Mucosa of descending colon (tissue), 3 donors: ENCODE measurements around the gene SETD2. TPM values are rescaled to one million over a fixed set of nuclear protein-coding genes. Genes with fewer than 3 reads are reported as not detected.
"Not testable (repeated sequence)": the region's sequence is repeated elsewhere in the genome, so short reads cannot be mapped to it uniquely, and the experiment has no call there.

ENCODE experiments used
- ATAC-seq: fragments of 200-7000 bp; cut with Tn5 transposase; one replicate; pipeline ENCODE4 v1.9.1; 2020; ENCODE audit warnings: mild to moderate bottlenecking, moderate library complexity
- DNase-seq, 3 donors: peaks; one replicate each; pipeline ENCODE4 v3.0.0-alpha.2; 2020
- H3K36me3 ChIP-seq: fragments of 200-600 bp; one replicate; pipeline ENCODE4 v1.8.0; 2021; ENCODE audit warnings: low read depth, mild to moderate bottlenecking
- H3K4me1 ChIP-seq: fragments of 200-600 bp; one replicate; pipeline ENCODE4 v1.8.0; 2021; ENCODE audit warnings: low read depth, mild to moderate bottlenecking
- H3K4me3 ChIP-seq: fragments of 200-600 bp; one replicate; pipeline ENCODE4 v1.8.0; 2021; ENCODE audit warnings: mild to moderate bottlenecking
- H3K9me3 ChIP-seq: fragments of 200-600 bp; one replicate; pipeline ENCODE4 v1.8.0; 2021; ENCODE audit warnings: mild to moderate bottlenecking
- intact Hi-C, 2 donors: fragments of 100-400 bp; cut with DNase I in 1 of 2; cut with micrococcal nuclease in 1 of 2; formaldehyde crosslinking; loops; one replicate each; pipeline versions ENCODE4 v1.11.0 to v1.11.1; 2022; cut with DNase I, micrococcal nuclease
- long read RNA-seq, 2 donors: library from polyadenylated mRNA; unstranded; transcript quantifications; one replicate each; pipeline ENCODE4 v2.0.0, GENCODE V29; 2019 to 2021
- total RNA-seq, 3 donors: library from RNA; stranded (reverse); fragmentation: NEBNext Ultra II Directional in 2 of 3; extraction: Animal tissue kit (Norgen Biotek cat#: 25700) in 2 of 3; gene quantifications; one replicate each; pipeline versions ENCODE4 v1.2.1 to v1.2.4, GENCODE V29; 2021 to 2023
- TF ChIP-seq, protein P1 (sequence below): fragments of 200-600 bp; IDR thresholded peaks from one replicate; pipeline ENCODE4 v1.8.0; 2022; ENCODE audit warnings: antibody characterized with exemption, mild to moderate bottlenecking
- donor health status: DM: no; HTN: no; CAD: no; lungs with moderate emphysema.
- donor health status: DM: no; HTN: no; CAD: no.
- donor health status: DM: no; HTN: yes; CAD: no.

Gene SETD2, protein sequence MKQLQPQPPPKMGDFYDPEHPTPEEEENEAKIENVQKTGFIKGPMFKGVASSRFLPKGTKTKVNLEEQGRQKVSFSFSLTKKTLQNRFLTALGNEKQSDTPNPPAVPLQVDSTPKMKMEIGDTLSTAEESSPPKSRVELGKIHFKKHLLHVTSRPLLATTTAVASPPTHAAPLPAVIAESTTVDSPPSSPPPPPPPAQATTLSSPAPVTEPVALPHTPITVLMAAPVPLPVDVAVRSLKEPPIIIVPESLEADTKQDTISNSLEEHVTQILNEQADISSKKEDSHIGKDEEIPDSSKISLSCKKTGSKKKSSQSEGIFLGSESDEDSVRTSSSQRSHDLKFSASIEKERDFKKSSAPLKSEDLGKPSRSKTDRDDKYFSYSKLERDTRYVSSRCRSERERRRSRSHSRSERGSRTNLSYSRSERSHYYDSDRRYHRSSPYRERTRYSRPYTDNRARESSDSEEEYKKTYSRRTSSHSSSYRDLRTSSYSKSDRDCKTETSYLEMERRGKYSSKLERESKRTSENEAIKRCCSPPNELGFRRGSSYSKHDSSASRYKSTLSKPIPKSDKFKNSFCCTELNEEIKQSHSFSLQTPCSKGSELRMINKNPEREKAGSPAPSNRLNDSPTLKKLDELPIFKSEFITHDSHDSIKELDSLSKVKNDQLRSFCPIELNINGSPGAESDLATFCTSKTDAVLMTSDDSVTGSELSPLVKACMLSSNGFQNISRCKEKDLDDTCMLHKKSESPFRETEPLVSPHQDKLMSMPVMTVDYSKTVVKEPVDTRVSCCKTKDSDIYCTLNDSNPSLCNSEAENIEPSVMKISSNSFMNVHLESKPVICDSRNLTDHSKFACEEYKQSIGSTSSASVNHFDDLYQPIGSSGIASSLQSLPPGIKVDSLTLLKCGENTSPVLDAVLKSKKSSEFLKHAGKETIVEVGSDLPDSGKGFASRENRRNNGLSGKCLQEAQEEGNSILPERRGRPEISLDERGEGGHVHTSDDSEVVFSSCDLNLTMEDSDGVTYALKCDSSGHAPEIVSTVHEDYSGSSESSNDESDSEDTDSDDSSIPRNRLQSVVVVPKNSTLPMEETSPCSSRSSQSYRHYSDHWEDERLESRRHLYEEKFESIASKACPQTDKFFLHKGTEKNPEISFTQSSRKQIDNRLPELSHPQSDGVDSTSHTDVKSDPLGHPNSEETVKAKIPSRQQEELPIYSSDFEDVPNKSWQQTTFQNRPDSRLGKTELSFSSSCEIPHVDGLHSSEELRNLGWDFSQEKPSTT (N-terminal part only)
- total RNA-seq: 10 to 100 TPM; 41.5 to 71.1 (median 50.4) TPM
- long read RNA-seq, donor 1, partial matches to known transcripts: 8 of 11 reads
- long read RNA-seq, donor 1, other reads (novel, unspliced or antisense): 3 of 11 reads
- long read RNA-seq, donor 2, partial matches to known transcripts: 2 of 4 reads
- long read RNA-seq, donor 2, other reads (novel, unspliced or antisense): 2 of 4 reads

DNA sequence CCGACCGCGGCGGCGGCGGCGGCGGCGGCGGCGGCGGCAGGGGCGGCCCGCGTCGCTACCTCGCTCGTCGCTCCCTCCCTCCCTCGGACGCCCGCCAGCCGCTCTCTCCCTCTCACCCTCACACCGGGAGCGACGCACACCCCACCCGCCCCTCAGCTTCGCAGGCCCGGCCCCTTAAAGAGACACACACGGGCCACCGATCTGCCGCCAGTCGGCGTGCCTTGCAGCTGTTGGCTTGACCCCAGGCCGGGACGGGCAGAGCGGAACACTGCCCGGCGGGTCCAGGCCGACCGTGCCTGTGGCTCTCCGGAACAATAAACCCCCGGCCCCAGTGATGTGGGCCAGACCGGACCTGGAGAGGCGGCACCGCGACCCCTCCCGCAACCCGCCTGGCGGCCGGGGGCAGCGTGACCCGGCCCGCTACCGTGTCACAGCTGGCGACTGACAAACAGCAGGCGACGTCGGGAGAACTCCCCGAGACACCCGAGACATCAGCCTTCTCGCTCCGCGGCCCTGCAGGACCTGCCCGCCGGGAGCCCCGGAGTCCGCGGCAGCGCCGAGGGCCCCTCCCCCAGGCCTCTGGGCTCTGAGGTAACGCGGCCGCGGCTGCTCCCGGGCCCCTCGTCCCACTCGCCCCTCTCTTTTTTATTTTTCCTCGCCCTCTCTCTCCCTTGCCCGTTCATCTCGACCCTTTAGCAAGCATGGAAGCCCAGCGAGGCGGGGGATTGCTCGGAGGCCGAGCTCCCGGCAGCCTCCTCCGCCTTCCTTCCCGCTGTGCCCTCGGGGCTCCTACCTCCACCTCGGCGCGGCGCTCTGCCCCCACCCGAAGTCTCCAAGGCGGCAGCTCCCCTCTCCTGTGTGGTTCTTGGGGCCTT, at the start of gene SETD2:
TSS of gene SETD2 (minus strand) at position 107 of the 875 bp plus-strand sequence. CDS start 189 bp downstream, outside the sequence.
- intact Hi-C loops: no loop called here
- Histone ChIP-seq H3K36me3 (no peaks in the 10 kb centered on the region), H3K4me1 (peaks cover 31% of the 10 kb centered on the region), H3K9me3 (no peaks in the 10 kb centered on the region), H3K4me3 (peak within 1 kb of the TSS; percentile 87)
- ATAC-seq (peak; percentile 94), DNase-seq (peak; percentile 93 to 96 (median 95))
- TF ChIP-seq, protein P1, sequence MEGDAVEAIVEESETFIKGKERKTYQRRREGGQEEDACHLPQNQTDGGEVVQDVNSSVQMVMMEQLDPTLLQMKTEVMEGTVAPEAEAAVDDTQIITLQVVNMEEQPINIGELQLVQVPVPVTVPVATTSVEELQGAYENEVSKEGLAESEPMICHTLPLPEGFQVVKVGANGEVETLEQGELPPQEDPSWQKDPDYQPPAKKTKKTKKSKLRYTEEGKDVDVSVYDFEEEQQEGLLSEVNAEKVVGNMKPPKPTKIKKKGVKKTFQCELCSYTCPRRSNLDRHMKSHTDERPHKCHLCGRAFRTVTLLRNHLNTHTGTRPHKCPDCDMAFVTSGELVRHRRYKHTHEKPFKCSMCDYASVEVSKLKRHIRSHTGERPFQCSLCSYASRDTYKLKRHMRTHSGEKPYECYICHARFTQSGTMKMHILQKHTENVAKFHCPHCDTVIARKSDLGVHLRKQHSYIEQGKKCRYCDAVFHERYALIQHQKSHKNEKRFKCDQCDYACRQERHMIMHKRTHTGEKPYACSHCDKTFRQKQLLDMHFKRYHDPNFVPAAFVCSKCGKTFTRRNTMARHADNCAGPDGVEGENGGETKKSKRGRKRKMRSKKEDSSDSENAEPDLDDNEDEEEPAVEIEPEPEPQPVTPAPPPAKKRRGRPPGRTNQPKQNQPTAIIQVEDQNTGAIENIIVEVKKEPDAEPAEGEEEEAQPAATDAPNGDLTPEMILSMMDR: no peak

DNA sequence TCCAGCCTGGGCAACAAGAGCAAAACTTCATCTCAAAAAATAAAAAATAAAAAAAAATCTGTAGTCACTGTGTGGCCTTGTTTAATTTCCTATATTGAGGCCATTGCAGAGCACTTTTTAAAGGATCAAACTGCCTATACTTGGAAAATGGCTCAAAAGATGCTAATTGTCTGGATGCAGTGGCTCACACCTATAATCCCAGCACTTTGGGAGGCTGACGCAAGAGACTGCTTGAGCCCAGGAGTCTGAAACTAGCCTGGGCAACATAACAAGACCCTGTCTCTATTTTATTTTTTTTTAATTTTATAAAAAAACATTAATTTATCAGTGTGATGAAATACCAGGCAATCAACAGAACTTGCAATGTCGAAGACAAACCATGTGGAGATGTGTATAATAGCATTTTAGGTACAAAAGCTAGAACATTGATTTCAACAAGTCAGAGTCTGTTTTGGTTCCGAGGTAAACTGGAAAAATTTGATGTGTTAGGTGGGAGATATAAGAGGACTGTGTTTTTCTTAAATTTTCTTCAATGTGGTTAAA, 47.0 kb upstream of the SETD2 start:
- Histone ChIP-seq H3K9me3 (no peaks in the 10 kb centered on the region), H3K4me1 (no peaks in the 10 kb centered on the region), H3K4me3 (no peak overlapping the region), H3K36me3 (no peaks in the 10 kb centered on the region)
- no peak for ATAC-seq
- TF ChIP-seq, protein P1: no peak
- DNase-seq: no peak
- intact Hi-C loops: no loop called here

DNA sequence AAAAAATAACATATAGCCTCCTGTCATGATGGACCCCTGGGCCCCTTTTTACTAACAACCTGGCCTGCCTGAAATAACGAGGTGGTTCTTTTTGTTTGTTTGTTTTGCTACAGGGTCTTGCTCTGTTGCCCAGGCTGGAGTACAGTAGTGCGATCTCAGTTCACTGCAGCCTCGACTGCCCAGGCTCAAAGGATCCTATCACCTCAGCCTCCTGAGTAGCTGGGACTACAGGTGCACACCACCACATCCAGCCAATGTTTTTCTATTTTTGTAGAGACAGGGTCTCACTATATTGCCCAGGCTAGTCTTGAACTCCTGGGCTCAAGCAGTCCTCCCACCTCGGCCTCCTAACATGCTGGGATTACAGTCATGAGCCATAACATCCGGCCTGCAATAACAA, 42.1 kb upstream of the SETD2 start:
- ATAC-seq, H3K36me3 ChIP-seq, H3K4me3 ChIP-seq, intact Hi-C loops, H3K4me1 ChIP-seq, H3K9me3 ChIP-seq, DNase-seq: not testable (repeated sequence)

DNA sequence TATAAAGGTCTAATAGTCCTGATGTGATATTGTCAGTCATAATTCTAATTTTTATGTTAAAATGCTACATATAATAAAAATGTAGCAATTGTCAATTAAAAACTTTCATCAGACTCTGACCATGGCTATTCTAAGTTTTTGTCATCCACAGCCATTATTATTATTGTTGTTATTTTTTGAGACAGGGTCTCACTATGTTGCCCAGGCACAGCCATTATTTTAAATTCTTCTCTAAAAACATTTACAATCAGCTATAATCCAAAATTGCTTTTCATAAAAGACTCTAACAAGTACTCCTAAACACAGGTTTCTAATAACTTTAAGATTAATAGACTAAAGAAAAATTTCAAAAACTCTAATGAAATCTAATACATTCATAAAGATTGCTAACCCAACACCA, 41.0 kb upstream of the SETD2 start:
- ATAC-seq (no peak), DNase-seq (no peak)
- intact Hi-C loops: no loop called here
- TF ChIP-seq, protein P1: no peak
- H3K4me1 ChIP-seq: no peaks in the 10 kb centered on the region
- no peaks in the 10 kb centered on the region for H3K9me3 ChIP-seq
- H3K4me3 ChIP-seq: no peak overlapping the region
- H3K36me3 ChIP-seq: no peaks in the 10 kb centered on the region

DNA sequence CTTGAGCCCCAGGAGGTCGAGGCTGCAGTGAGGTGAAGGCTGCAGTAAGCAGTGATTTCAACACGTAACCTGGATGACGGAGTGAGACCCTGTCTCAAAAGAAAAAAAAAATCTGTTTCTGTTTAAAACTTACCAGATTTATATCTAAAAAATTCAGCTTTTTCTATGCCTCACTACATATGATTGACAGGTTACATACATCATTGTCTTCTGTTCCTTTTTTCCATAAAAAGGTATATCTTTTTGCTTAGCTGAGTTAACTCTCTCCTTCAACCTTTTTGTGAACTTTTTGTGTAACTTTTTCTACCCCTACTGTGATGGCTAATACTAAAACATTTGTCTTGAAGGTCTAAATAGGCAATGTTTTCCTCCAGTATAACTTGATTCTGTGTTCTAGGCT, 38.6 kb upstream of the SETD2 start:
- H3K4me3 ChIP-seq: no peak overlapping the region
- DNase-seq: no peak
- H3K4me1 ChIP-seq: no peaks in the 10 kb centered on the region
- ATAC-seq: no peak
- no peaks in the 10 kb centered on the region for H3K9me3 ChIP-seq
- TF ChIP-seq, protein P1: no peak
- intact Hi-C loops: no loop called here
- H3K36me3 ChIP-seq: no peaks in the 10 kb centered on the region
